Measurements from ENCODE around the gene AMZ1.

The AMZ1 gene

GRCh38 chr7:2641406-2642393 lies 46.3 kb upstream of the AMZ1 start:
- H3K4me3 ChIP-seq (ENCODE audit: low read depth, low read length), result no peak overlapping the region
- DNase-seq (ENCODE audit: low read depth), result peak; percentile 65
- no peak for TF ChIP-seq CTCF (IDR thresholded peaks at IDR 0.05; ENCODE audit: insufficient read depth, low read depth, low read length, missing control alignments)

GRCh38 chr7:2643386-2644219 lies 44.4 kb upstream of the AMZ1 start:
- TF ChIP-seq CTCF (IDR thresholded peaks at IDR 0.05; ENCODE audit: insufficient read depth, low read depth, low read length, missing control alignments), result peak; percentile 27
- peak; percentile 41 for DNase-seq (ENCODE audit: low read depth)
- H3K4me3 ChIP-seq (ENCODE audit: low read depth, low read length), result no peak overlapping the region

GRCh38 chr7:2644220-2644561 lies 43.8 kb upstream of the AMZ1 start:
- DNase-seq (ENCODE audit: low read depth), result no peak
- no peak for TF ChIP-seq CTCF (IDR thresholded peaks at IDR 0.05; ENCODE audit: insufficient read depth, low read depth, low read length, missing control alignments)
- H3K4me3 ChIP-seq (ENCODE audit: low read depth, low read length), result no peak overlapping the region

GRCh38 chr7:2644562-2645273 lies 43.3 kb upstream of the AMZ1 start:
- no peak for TF ChIP-seq CTCF (IDR thresholded peaks at IDR 0.05; ENCODE audit: insufficient read depth, low read depth, low read length, missing control alignments)
- no peak for DNase-seq (ENCODE audit: low read depth)
- H3K4me3 ChIP-seq (ENCODE audit: low read depth, low read length), result no peak overlapping the region

- DNase-seq (ENCODE audit: low read depth), result peak; percentile 72
- no peak for TF ChIP-seq CTCF (IDR thresholded peaks at IDR 0.05; ENCODE audit: insufficient read depth, low read depth, low read length, missing control alignments)
- H3K4me3 ChIP-seq (ENCODE audit: low read depth, low read length), result no peak overlapping the region
These were observed 42.6 kb upstream of the AMZ1 start for GRCh38 chr7:2645274-2645868.

- no peak for DNase-seq (ENCODE audit: low read depth)
- no peak for TF ChIP-seq CTCF (IDR thresholded peaks at IDR 0.05; ENCODE audit: insufficient read depth, low read depth, low read length, missing control alignments)
- no peak overlapping the region for H3K4me3 ChIP-seq (ENCODE audit: low read depth, low read length)
These were observed 41.7 kb upstream of the AMZ1 start for GRCh38 chr7:2646336-2646679.

Data from GM12865 (cell line).